NCI-H2196 (cell line): ENCODE results near the gene SLC16A10.
"Not testable (repeated sequence)": the region's sequence is repeated elsewhere in the genome, so short reads cannot be mapped to it uniquely, and the experiment has no call there.

Experiments
- DNase-seq: peaks from one replicate; lab custom pipeline; 2025; ENCODE audit not compliant: unreplicated experiment; lab: John Stamatoyannopoulos, UW

The SLC16A10 gene

DNA sequence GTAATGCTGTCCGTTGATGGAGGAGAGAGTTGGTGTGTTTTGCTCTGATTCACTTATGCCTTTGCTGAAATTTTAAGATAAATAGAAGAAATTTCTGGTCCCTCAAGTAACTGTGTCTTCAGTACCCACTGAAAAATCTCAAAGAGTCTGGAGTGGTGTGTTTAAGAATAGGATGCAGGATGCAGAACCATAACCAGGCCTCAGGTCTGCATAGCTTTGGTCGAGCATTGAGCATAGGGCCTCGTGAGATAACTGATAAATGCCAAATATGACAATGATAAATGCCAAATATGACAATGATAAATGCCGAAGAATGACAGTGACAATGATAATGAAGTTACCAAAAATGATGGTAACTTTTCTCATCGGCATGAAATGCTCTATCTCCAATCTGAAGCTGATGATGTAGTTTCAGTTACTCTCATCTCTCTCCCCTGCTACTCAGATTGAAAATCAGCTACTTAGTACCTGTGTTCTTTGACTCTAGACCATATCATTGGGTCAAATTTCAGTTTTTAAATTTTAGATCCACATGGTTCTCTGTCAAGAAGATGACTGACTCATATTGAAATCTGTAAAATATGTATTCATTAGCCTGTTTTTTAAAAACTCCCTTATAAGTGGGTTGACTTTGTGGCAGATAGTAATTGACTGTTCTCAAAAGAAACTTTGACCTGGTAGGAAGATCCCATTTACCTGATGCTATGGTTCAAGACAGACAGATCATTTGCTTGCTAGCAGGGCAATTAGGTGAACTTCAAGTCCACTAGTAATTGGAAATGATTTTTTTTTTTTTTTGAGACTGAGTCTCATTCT, 96.6 kb downstream of the SLC16A10 start:
- DNase-seq: no peak

DNA sequence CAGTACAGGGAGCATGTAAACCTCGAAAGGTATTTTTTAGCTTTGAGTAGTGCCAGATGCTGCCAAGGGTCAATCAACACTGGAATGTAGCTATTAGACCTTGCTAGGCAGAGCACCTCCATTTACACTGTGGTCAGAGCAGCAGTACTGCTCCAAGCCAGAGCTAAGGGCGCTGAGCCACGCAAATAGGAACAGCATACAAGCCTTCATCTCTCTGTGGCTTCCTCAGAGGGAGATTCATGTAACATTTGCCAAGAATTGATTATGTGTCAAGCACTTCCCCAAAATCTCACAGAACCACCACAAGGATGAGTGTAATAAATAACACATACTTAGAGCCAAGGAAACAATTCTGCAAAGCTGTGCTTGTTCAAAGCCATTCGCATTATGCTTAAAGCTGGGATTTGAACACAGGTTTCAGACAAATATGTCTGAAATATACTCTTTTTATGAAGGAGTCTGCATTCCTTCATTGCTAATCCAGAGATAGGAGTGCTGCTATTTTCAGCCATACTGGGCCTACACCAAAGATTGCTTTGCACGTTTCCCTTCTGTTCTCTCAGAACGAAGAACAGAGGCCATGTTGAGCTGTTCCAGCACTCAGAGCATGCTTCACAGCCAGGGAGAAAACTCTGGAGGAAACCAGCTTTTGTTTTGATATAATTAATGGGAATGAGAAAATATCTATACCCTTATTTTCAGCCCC, 97.7 kb downstream of the SLC16A10 start:
- no peak for DNase-seq

DNA sequence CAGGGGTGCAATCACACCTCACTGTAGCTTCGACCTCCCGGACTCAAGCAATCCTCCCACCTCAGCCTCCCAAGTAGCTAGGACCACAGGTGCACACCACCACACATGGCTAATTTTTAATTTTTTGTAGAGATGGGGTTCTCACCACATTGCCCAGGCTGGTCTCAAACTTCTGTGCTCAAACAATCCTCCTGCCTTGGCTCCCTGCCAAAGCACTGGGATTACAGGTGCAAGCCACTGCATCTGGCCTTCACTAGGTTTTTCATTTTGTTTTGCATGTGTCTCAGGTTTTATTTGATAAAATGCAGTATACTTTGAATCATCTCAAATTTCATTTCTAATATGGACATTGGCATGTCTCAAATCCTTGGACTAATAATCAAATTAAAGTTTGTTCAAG, 98.7 kb downstream of the SLC16A10 start:
- no peak for DNase-seq

DNA sequence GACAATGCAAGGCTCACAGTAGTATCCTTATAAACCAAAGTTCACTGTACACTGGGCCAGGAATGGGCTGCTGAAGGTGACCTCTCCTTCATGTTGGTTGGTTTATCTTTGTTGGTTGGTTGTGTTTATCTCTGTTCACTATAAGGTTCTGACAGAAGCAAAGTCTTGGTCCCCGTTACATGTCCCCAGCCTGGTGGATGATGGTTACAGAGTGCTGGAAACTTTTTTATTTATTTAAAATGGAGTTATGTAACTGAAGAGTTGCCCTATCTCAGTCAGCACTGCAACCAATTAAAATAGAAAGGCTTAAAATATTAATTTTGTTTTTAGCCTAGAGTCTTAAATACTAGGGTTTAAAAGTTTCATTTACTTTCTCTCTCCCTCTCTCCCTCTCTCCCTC, 100.6 kb downstream of the SLC16A10 start:
- DNase-seq: no peak

DNA sequence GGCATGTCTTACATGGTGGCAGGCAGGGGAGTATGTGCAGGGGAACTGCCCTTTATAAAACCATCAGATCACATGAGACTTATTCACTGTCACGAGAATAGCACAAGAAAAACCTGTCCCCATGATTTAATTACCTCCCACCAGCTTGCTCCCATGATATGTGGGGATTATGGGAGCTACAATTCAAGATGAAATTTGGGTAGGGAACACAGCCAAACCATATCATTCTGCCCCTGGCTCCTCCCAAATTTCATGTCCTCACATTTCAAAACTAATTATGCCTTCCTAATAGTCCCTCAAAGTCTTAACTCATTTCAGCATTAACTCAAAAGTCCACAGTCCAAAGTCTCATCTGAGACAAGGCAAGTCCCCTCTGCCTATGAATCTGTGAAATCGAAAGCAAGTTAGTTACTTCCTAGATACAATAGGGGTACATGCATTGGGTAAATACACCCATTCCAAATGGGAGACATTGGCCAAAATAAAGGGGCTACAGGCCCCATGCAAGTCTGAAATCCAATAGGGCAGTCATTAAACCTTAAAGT, 102.4 kb downstream of the SLC16A10 start:
- not testable (repeated sequence) for DNase-seq

DNA sequence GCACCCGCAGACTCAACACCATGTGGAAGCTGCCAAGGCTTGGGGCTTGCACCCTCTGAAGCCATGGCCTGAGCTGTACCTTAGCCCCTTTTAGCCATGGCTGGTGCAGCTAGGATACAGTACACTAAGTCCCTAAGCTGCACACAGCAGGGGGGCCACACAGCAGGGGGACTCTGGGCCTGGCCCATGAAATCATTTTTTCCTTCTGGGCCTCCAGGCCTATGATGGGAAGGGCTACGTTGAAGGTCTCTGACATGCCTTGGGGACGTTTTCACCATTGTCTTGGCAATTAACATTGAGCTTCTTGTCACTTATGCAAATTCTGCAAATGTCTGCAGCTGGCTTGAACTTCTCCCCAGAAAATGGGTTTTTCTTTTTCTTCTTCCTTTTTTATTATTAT, 103.3 kb downstream of the SLC16A10 start:
- DNase-seq: no peak

DNA sequence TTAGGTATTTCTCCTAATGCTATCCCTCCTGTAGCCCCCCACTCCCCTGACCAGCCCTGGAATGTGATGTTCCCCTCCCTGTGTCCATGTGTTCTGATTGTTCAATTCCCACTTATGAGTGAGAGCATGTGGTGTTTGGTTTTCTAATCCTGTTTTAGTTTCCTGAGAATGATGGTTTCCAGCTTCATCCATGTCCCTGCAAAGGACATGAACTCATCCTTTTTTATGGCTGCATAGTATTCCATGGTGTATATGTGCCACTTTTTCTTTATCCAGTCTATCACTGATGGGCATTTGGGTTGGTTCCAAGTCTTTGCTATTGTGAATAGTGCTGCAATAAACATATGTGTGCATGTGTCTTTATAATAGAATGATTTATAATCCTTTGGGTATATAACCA, 103.8 kb downstream of the SLC16A10 start:
- not testable (repeated sequence) for DNase-seq

DNA sequence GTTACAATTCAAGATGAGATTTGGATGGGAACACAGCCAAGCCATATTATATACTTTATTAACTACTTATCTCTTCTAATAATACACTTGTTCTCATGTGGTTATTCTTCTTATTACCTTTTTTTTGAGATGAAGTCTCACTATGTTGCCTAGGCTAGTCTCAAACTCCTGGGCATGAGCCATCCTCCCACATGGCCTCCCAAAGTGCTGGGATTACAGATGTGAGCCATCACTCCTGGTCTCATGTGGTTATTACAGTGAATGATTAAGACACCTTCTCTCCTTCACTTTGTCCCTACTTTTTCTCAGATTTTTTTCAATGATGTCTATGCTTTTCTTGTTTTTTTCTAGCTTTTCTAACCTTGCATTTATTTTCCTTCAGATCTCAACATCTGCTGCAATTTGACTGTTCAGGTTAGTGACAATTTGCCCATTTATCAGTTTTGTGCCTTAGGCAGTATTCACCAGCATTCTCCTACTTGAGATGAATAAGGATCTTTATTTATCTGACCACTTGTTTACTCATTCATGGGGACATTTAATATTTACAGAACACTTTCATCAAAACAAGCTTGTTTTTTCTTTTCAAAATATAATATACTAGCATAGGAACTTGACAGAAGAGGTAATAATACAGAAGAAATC, 105.7 kb downstream of the SLC16A10 start:
- no peak for DNase-seq

DNA sequence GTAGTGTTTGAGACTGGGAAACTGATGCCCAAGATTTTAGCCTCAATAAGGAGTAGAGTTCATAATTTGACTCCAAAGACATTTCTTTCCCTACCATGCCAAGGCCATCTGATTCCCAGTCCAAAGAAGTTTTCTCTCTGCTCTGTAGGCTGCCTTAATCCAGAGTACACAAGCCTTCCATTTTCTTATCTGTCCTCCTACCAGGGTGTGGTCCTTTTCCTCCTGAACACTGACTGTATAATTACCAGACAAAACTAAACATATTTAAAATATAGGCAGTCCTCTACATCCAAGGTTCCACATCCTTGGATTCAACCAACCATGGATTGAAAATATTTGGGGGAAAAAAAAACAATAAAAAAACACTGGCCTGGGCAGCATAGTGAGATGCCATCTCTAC, 108.4 kb downstream of the SLC16A10 start:
- DNase-seq: no peak

DNA sequence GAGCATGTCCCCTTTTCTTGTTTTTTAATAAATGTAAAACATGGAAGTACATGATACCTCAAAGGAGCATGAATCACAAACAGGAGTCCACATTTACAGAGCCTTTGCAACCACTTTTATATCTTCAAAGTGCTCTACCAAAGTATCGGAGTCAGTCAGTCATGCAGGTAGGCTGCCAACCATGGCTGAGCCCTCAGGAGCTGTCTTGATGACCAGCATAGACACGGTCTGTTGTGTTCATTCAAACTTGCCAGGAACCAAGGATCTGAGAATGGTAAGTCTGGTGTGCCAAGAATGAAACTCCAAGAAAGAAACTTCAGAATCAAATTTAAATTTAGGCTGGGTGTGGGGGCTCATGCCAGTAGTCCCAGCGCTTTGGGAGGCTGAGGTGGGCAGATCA, 111.5 kb downstream of the SLC16A10 start:
- DNase-seq: no peak

DNA sequence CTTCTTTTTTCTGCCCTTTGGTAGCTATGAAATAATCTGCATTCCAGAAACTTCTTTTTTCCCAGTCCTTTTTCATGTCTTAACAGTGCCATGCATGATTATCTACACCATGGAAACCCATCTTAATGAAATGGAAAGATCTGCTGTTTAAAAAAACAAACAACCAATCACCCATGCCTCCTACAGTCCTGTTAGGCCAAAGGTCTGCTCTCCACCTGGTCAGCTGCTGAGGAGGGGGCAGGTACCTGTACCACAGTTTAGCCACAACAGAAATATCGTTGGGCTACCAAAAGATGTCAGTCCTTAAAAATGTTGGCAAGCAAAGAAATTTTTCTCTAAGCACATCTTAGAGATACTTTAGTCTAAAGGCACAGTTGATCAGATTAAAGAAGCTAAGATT, 112.6 kb downstream of the SLC16A10 start:
- DNase-seq: no peak

DNA sequence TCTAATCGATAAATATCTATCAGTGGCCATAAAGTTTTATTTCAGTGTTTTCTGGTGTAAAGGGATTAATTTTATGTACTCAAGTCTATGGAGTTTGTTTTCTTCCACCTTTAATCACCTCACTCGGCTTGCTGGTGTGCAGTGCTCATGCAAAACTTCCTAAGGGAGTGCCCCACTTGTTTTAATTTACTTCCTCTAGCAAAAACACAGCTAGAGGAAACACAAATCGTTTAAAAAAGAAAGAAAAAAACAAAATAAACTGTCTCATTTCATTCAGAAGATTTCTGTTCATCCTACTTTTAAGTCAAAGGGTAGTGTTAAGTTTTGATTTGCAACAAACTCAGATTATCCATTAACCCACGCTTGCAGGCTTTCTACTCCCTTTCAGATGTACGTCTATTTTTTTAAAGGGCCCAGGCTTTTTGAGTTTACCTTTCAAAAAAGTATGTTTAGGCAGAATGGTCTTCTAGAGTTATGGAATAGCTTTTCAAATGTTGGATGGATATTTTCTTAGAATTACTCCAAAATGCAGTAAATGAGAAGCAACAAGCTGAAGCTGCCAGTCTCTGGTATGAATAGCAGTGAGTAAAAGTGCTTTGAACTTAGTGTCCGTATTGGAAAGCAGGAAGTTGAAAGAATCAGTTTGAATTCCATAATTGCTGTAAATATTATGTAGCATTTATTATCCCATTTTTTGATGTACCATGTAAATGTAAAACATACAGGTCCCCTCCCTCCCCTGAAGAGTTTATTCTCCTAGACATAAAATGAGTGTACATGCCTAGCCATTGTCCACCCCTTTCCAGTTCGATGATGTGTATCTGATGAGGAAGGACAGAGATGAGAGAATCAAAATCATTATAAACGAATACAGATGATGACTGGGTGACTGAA, 113.3 kb downstream of the SLC16A10 start:
- DNase-seq: no peak

DNA sequence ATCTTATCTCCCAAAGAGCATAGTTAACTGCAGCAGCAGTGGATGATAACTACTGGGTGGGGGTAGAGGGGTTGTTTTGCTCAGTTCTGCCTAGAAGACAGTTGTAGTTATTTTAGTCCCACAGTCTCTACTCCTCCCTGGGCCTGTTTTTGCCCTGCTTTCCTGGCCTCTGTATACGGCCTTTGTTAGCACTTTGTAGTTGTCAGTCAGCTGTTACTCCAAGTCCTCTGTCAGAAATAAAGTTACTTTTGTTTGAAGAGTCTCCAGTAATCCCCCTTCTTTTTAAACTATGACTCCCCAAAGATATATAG, 113.9 kb downstream of the SLC16A10 start:
- no peak for DNase-seq

DNA sequence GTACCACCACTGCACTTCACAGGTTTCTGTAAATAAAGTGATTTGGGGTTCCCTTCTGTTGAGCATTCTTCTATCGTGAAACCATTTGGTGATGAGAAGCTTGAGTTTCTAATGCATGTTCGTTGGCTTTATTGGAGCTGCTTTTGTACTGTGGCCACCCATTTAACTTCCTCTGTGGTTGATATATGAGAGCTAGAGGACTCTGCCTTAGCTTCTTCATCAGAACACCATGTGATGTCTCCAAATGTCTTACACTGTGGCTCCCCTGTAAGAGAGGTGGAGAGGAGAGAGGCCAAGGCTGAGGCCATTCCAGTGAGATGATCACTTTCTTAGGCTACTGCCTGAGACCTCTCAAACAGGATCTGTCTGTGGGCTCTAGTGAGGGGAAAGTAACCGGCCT, 114.5 kb downstream of the SLC16A10 start:
- DNase-seq: no peak

DNA sequence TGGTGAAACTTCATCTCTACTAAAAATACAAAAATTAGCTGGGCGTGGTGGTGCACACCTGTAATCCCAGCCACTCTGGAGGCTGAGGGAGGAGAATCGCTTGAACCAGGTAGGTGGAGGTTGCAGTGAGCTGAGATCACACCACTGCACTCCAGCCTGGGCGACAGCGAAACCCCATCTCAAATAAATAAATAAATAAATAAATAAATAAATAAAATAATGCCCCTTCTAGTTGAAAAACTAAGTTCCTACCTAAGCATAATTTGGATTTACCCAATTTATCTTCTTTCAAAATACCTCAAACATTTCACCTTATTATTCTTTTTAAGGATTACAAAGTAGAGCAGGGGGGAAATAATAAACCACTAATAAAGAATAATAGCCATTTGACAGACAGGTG, 116.2 kb downstream of the SLC16A10 start:
- DNase-seq: not testable (repeated sequence)

DNA sequence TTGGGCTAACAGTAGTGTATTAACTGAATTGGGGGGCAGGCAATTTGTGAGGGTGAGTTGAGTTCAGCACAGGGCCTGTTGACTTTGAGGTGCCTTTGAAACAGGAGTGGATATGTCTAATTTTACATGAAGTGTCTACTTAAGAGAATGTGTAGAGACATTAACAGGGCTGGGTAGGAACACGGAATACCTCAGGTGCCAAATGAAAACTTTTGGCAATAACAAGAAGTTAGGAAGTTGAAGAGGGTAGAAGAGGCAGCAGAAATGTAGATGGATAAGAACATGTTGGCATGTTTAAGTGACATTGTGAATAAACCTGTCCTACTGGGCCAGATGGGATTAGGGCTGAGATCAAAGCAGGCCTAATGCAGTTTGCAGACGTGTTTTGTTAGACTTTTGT, 117.0 kb downstream of the SLC16A10 start:
- no peak for DNase-seq

DNA sequence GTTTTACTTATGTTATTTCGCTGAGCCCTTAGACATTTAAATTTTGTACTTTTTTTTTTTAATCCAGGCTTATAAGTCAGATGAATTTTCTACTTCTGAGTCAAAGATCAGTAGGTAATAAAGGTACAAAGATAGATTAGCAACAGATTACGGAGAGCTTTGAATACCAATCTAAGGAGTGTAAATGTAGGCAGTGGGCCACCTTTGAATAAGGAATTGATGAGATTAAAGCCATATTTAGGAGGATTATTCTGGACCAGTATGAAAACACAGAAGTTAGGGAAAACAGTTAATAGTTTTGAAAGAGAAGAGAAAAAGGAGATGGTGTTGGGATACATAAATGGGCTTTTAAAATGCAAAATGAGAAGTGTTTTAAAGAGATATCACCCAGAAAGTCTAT, 117.6 kb downstream of the SLC16A10 start:
- no peak for DNase-seq

DNA sequence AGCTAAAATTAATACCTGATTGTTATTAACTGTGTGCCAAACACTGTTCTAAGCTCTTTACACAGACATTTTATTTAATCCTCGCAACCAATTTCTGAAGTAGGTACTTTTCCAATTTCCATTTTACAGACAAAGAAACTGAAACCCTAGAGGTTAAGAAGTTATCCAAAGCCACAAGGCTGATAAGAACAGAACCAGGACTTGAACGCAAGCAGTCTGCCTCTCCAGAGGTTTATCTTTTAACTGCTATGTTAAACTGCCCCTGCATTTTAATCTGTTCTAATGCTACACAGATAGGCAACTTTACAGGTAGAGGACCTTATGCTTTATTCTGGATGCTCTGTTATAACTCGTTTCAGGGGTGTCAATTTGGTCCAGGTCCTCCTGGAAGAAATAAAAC, 118.2 kb downstream of the SLC16A10 start:
- no peak for DNase-seq

DNA sequence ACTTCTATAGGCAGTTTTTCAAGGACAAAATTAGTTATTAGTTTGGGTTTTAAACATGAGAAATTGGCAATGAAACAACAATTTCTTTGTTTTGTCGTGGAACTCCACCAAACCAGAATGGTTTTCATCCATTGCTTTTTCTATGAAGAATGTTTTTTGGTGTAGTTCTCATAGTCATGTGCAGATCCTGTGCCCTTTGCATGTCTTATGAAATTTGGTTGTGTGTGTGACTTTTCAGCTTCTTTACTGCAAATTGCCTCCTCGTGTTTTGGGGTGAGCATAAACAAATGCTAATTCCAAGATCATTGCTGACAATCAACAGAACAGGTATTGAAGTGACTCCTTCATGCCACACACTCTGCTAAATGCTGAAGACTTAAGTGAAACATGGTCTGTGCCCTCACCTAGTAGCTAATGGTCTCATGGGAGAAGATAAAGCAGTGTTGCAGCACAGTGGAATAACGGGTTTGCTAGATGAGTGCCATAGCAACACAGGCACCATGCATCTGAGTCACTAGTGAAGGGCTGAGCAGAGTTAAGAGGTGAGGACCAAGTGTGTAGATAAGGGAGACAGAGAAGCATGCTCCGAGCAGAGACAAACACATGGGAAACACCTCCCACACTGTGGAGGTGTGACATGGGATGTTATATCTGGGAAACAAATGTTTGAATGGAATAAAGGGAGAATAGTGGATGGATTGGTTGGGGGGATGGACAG, 120.0 kb downstream of the SLC16A10 start:
- no peak for DNase-seq

DNA sequence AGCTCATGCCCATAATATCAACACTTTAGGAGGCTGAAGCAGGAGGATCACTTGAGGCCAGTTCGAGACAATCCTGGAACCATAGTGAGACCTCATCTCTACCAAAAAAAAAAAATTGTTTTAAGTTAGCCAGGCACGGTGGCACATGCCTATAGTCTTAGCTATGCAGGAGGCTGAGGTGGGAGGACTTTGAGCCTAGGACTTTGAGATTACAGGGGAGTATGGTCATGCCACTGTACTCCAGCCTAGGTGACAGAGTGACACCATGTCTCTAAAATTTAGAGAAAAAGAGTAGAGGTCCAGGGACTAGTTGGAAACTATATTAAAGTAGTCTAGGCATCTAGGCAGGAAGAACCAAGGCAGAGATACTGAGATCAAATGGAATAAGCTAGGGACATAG, 121.6 kb downstream of the SLC16A10 start:
- no peak for DNase-seq
